HepG2 (cell line): ENCODE measurements around the gene OSER1. TPM values are rescaled to one million over a fixed set of nuclear protein-coding genes. Genes with fewer than 3 reads are reported as not detected.

Experiments
- ATAC-seq: fragments of 200-7000 bp; cut with Tn5 transposase; 3 replicates; pipeline ENCODE4 v1.9.1; 2020; ENCODE audit warnings: mild to moderate bottlenecking, moderate library complexity
- BruUV-seq: library from RNA; stranded (reverse); fragments of 400-500 nt; replicated peaks from 2 replicates; lab custom pipeline; 2021; lab: Mats Ljungman, UMichigan
- CTCF ChIA-PET: fragments of 300-600 bp; formaldehyde crosslinking; extraction: SDS; loops from one replicate; lab custom pipeline; 2021; ENCODE audit warnings: low total read pairs, inconsistent platforms, low intra/inter-chr PET ratio; lab: Yijun Ruan, JAX
- POLR2A ChIA-PET: fragments of 350-600 bp; sonication (Branson Sonifier 250); formaldehyde crosslinking; loops from one replicate; lab custom pipeline; 2020; ENCODE audit warnings: antibody characterized with exemption, inconsistent platforms; lab: Yijun Ruan, JAX
- DNase-seq: peaks from one replicate; pipeline ENCODE4 v3.0.0-alpha.2; 2015; ENCODE audit warnings: low spot score
- FAIRE-seq: peaks from 3 replicates; lab custom pipeline; 2011; peaks lifted over from hg19 to GRCh38; lab: Jason Lieb, UNC
- H2AFZ ChIP-seq: one replicate; pipeline ENCODE4 v1.6.1; 2011; ENCODE audit warnings: low read length, inconsistent platforms
- H3K27ac ChIP-seq: fragments of 300-600 bp; 3 replicates; pipeline ENCODE4 v1.8.0; 2011; ENCODE audit warnings: mixed run types, mild to moderate bottlenecking, mixed read lengths, low read length, inconsistent platforms; ENCODE audit not compliant: insufficient read depth; ENCODE audit errors: extremely low read length
- H3K27me3 ChIP-seq, 2 experiments: fragments of 200-600 bp in 1 of 2; 2 replicates in 1 of 2; 3 replicates in 1 of 2; pipeline versions ENCODE4 v1.6.0 to v1.8.0; 2011; ENCODE audit warnings: low read length in 2 of 2, mild to moderate bottlenecking in 2 of 2, moderate library complexity in 2 of 2, inconsistent platforms in 1 of 2; ENCODE audit not compliant: insufficient read depth in 2 of 2, control insufficient read depth in 1 of 2
- H3K36me3 ChIP-seq, 2 experiments: fragments of 200-600 bp in 1 of 2; replicated peaks in 1 of 2; 2 replicates in 1 of 2; 3 replicates in 1 of 2; pipeline versions ENCODE4 v1.5.1 to v1.8.0; 2011; ENCODE audit warnings: low read length in 2 of 2, inconsistent platforms in 1 of 2; ENCODE audit not compliant: insufficient read depth in 2 of 2, control insufficient read depth in 1 of 2
- H3K4me1 ChIP-seq: 2 replicates; pipeline ENCODE4 v1.5.1; 2012; ENCODE audit warnings: low read length, inconsistent platforms; ENCODE audit not compliant: insufficient read depth
- H3K4me2 ChIP-seq: 2 replicates; pipeline ENCODE4 v1.6.0; 2011; ENCODE audit warnings: low read depth, low read length, inconsistent platforms
- H3K4me3 ChIP-seq, 3 experiments: fragments of 200-600 bp in 1 of 3; sonication (generic), shearing (Covaris generic) in 1 of 3; replicated peaks in 1 of 3; 2 replicates each; pipeline ENCODE4 v1.5.1; 2011 to 2016; ENCODE audit warnings: low read length in 3 of 3, inconsistent platforms in 2 of 3, low read depth in 2 of 3, mild to moderate bottlenecking in 2 of 3, control low read depth in 1 of 3, mixed read lengths in 1 of 3; ENCODE audit not compliant: insufficient read depth in 1 of 3
- H3K79me2 ChIP-seq: one replicate; pipeline ENCODE4 v1.6.1; 2011; ENCODE audit warnings: low read length, inconsistent platforms; ENCODE audit not compliant: insufficient read depth
- H3K9ac ChIP-seq: 2 replicates; pipeline ENCODE4 v1.6.0; 2011; ENCODE audit warnings: mild to moderate bottlenecking, low read depth, low read length, inconsistent platforms; ENCODE audit not compliant: insufficient read depth
- H3K9me3 ChIP-seq: 2 replicates; pipeline ENCODE4 v1.5.1; 2012; ENCODE audit warnings: mild to moderate bottlenecking, low read length
- H4K20me1 ChIP-seq: 2 replicates; pipeline ENCODE4 v1.6.0; 2011; ENCODE audit warnings: inconsistent platforms, mild to moderate bottlenecking, low read length, moderate library complexity; ENCODE audit not compliant: insufficient read depth
- CEBPB ChIP-seq: IDR thresholded peaks from 2 replicates; pipeline ENCODE4 v1.6.1; 2011; ENCODE audit warnings: low read depth, low read length, improper control_type of control experiment, borderline replicate concordance
- EHMT2 ChIP-seq: fragments of 200-600 bp; sonication (generic); IDR thresholded peaks from 2 replicates; pipeline ENCODE4 v1.7.0; 2017; ENCODE audit warnings: antibody characterized with exemption, low read depth, low read length, borderline replicate concordance
- GATAD2A ChIP-seq: IDR thresholded peaks from 2 replicates; pipeline ENCODE4 v1.6.1; 2016
- MIXL1 ChIP-seq: IDR thresholded peaks from 2 replicates; pipeline ENCODE4 v1.6.1; 2016
- THAP11 ChIP-seq: IDR thresholded peaks from 2 replicates; pipeline ENCODE4 v1.6.1; 2016; ENCODE audit warnings: missing biosample characterization, missing genetic modification reagents
- ZC3H13 ChIP-seq: sonication (generic); formaldehyde crosslinking; IDR thresholded peaks from 2 replicates; pipeline ENCODE4 v1.8.1; 2023; ENCODE audit warnings: mild to moderate bottlenecking, missing genetic modification reagents, moderate library complexity
- ZMYM3 ChIP-seq: sonication (generic); formaldehyde crosslinking; IDR thresholded peaks from 2 replicates; pipeline ENCODE4 v1.5.1; 2020; ENCODE audit warnings: mild to moderate bottlenecking, missing genetic modification reagents
- WGBS: methylation state at CpG from one replicate; pipeline ENCODE4 v1.1.6; 2017; ENCODE audit warnings: low lambda C conversion rate; 5-methylcytosine and 5-hydroxymethylcytosine counted together
- in situ Hi-C: cut with HindIII; loops from 2 replicates; pipeline ENCODE4 v1.10.0; 2017; ENCODE audit warnings: low pct_unique_long_range_greater_than_20kb; ENCODE audit not compliant: extremely low pct_ligation_motif_present
- intact Hi-C: fragments of 100-400 bp; cut with micrococcal nuclease; formaldehyde crosslinking; loops from one replicate; pipeline ENCODE4 v1.10.0; 2022; ENCODE audit not compliant: unreplicated experiment
- polyA plus RNA-seq, 8 experiments: library from polyadenylated mRNA; depleted of rRNA in 3 of 8; stranded (reverse) in 7 of 8; unstranded in 1 of 8; fragments of >200 nt; fragmentation: Illumina TruSeq in 4 of 8; extraction: Trizol in 4 of 8; gene quantifications; 2 replicates each; pipeline versions ENCODE4 v1.2.1 to v1.2.3, GENCODE V29; 2011 to 2016; ENCODE audit warnings: low read depth in 4 of 8, missing spikeins in 1 of 8, mixed read lengths in 1 of 8; ENCODE audit not compliant: insufficient read depth in 1 of 8
- total RNA-seq, 5 experiments: library from RNA; depleted of rRNA; stranded (reverse); fragments of >200 nt; fragmentation: Illumina TruSeq; extraction: Trizol; gene quantifications; 2 replicates each; pipeline ENCODE4 v1.2.3, GENCODE V29; 2016; ENCODE audit warnings: low read depth in 1 of 5
- TF ChIP-seq, protein P1 (sequence below), 2 experiments: fragments of 450-650 bp in 1 of 2; sonication (generic) in 1 of 2; formaldehyde crosslinking; IDR thresholded peaks; 2 replicates each; pipeline versions ENCODE4 v1.5.0 to v1.8.0; 2020 to 2022; ENCODE audit warnings: mild to moderate bottlenecking in 1 of 2, missing genetic modification reagents in 1 of 2
- TF ChIP-seq, protein P2 (sequence below): sonication (generic); formaldehyde crosslinking; IDR thresholded peaks from 2 replicates; pipeline ENCODE4 v1.5.1; 2020; ENCODE audit warnings: missing genetic modification reagents, mild to moderate bottlenecking, borderline replicate concordance
- TF ChIP-seq, protein P3 (sequence below), 2 experiments: fragments of 450-650 bp in 1 of 2; sonication (generic) in 1 of 2; formaldehyde crosslinking in 1 of 2; IDR thresholded peaks; 2 replicates each; pipeline versions ENCODE4 v1.6.1 to v1.8.0; 2016 to 2022; ENCODE audit warnings: antibody characterized with exemption in 1 of 2, mild to moderate bottlenecking in 1 of 2, missing genetic modification reagents in 1 of 2

The OSER1 gene
- total and polyA plus RNA-seq, 2 of the 13 experiments (the other 11 are each of a cell fraction or from before 2014, with no cell fraction given) = 71.2 to 71.5 TPM

DNA sequence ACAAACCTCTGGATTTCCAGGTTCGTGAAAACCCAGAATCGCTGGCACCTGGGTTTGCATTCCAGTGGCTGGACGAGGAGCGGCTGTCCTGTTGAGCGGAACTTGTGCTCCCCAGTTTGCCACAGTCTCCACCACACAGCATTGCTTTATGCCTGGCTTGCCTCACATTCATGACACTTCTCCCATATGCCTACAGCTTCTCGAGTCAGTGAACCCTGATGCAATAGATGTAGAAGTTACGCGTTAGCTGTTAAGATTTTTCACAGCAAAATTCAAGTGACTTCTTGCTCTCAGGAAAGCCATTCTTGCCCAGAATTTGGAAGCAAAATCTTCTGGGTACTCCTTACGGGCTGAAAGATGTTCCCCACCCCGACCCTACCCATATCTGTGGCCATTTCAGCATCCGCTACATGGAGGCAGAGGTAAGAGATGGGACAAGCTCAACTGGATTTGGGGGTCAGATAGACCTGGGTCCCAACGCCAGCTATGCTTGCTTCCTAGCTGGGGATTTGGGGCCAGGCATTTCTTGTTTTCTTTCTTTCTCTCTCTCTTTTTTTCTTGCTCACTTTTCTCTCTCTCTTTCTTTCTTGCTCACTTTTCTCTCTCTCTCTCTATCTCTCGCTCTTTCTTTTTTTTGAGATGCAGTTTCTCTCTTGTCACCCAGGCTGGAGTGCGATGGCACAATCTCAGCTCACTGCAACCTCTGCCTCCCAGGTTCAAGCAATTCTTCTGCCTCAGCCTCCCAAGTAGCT, 24.2 kb upstream of the OSER1 start (continued):
- TF ChIP-seq GATAD2A (0 out of 2 replicates have a peak, but pooled peaks have one; percentile 17), CEBPB (peak; percentile 68; the same call in 1 of the 2 replicates), MIXL1 (CRISPR knock-in tag) (no peak), ZC3H13 (CRISPR knock-in tag) (no peak), EHMT2 (no peak)
- TF ChIP-seq, protein P1, sequence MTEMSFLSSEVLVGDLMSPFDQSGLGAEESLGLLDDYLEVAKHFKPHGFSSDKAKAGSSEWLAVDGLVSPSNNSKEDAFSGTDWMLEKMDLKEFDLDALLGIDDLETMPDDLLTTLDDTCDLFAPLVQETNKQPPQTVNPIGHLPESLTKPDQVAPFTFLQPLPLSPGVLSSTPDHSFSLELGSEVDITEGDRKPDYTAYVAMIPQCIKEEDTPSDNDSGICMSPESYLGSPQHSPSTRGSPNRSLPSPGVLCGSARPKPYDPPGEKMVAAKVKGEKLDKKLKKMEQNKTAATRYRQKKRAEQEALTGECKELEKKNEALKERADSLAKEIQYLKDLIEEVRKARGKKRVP (CRISPR knock-in tag; IDR thresholded peaks at IDR 0.05) = peak in 1 of 2 experiments; percentile 97; a peak in 2 of 4 replicates
- TF ChIP-seq, protein P2, sequence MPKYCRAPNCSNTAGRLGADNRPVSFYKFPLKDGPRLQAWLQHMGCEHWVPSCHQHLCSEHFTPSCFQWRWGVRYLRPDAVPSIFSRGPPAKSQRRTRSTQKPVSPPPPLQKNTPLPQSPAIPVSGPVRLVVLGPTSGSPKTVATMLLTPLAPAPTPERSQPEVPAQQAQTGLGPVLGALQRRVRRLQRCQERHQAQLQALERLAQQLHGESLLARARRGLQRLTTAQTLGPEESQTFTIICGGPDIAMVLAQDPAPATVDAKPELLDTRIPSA (CRISPR knock-in tag) = no peak
- TF ChIP-seq, all 625 proteins: peak for 6

DNA sequence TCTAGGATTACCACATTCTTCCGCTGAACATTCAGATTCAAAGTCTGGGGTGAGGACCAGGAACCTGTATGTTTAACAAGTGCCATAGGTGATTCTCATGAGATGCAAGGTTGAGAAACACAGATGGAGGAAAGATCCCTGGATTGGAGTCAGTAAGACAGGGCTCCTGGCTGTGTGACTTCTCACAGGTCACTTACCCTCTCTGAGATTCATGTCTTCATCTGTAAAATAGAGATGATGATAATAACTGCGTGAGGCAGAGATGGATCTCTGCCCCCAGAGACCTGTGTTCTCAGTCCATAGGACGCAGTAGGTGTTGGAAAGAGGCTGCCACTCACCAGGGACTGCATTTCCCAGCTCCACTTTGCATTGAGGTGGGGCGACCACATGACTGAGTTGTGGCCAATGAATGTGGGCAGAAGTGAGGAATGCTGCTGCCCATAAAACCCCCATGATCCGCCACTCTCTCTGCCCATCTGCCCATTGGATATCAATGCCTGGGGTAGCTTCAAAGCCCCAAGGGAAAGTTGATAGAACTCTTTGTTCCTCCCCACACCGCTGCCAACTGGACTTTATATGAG, 23.0 kb upstream of the OSER1 start:
- Histone ChIP-seq H3K36me3 (no peaks in the 10 kb centered on the region), H3K27ac (no peak overlapping the region), H3K4me2 (no peak overlapping the region), H3K79me2 (no peaks in the 10 kb centered on the region), H3K27me3 (no peaks in the 10 kb centered on the region; a peak in 1 of 5 replicates), H3K4me3 (no peak overlapping the region), H3K9me3 (no peaks in the 10 kb centered on the region), H3K4me1 (peaks cover 22% of the 10 kb centered on the region), H2AFZ (no peak overlapping the region), H4K20me1 (no peaks in the 10 kb centered on the region), H3K9ac (no peak overlapping the region)
- ChIA-PET POLR2A (interaction anchor here (1.1 to 2.0 kb wide), 2 partner anchors 69 to 78 kb away, joined by 5 to 6 read pairs; partner anchors contain the start of gene FITM2), CTCF (no interaction called here)
- FAIRE-seq (no peak), DNase-seq (no peak), ATAC-seq (no peak)
- in situ Hi-C loops = no loop called here
- no TSS peak for BruUV-seq
- intact Hi-C loops = no loop called here
- 29% methylated on average over 6 of the region's 6 CpGs for WGBS
- TF ChIP-seq ZMYM3 (CRISPR knock-in tag) (0 out of 2 replicates have a peak, but pooled peaks have one; percentile 41), THAP11 (CRISPR knock-in tag) (peak; percentile 72)
- TF ChIP-seq, protein P3, sequence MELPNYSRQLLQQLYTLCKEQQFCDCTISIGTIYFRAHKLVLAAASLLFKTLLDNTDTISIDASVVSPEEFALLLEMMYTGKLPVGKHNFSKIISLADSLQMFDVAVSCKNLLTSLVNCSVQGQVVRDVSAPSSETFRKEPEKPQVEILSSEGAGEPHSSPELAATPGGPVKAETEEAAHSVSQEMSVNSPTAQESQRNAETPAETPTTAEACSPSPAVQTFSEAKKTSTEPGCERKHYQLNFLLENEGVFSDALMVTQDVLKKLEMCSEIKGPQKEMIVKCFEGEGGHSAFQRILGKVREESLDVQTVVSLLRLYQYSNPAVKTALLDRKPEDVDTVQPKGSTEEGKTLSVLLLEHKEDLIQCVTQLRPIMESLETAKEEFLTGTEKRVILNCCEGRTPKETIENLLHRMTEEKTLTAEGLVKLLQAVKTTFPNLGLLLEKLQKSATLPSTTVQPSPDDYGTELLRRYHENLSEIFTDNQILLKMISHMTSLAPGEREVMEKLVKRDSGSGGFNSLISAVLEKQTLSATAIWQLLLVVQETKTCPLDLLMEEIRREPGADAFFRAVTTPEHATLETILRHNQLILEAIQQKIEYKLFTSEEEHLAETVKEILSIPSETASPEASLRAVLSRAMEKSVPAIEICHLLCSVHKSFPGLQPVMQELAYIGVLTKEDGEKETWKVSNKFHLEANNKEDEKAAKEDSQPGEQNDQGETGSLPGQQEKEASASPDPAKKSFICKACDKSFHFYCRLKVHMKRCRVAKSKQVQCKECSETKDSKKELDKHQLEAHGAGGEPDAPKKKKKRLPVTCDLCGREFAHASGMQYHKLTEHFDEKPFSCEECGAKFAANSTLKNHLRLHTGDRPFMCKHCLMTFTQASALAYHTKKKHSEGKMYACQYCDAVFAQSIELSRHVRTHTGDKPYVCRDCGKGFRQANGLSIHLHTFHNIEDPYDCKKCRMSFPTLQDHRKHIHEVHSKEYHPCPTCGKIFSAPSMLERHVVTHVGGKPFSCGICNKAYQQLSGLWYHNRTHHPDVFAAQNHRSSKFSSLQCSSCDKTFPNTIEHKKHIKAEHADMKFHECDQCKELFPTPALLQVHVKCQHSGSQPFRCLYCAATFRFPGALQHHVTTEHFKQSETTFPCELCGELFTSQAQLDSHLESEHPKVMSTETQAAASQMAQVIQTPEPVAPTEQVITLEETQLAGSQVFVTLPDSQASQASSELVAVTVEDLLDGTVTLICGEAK (IDR thresholded peaks at IDR 0.05) = no peak
- TF ChIP-seq, protein P3 (CRISPR knock-in tag; IDR thresholded peaks at IDR 0.05) = no peak
